GM13977 (cell line): ENCODE results near the gene RTN4IP1.

ENCODE experiments used
- DNase-seq: peaks from one replicate; pipeline ENCODE4 v3.0.0; 2012; ENCODE audit warnings: low spot score
- in situ Hi-C: fragments of 300-500 bp; cut with MboI; formaldehyde crosslinking; loops from one replicate; pipeline ENCODE4 v1.12.0; 2022; ENCODE audit warnings: low sequenced_read_pairs, low pct_unique_long_range_greater_than_20kb, mixed read lengths, inconsistent platforms; ENCODE audit not compliant: unreplicated experiment
- TF ChIP-seq, protein P1 (sequence below): IDR thresholded peaks from 2 replicates; pipeline ENCODE4 v1.5.1; 2012; ENCODE audit warnings: mild to moderate bottlenecking, control low read depth; ENCODE audit not compliant: insufficient read depth; ENCODE audit errors: extremely low read depth, missing control alignments

Gene RTN4IP1, protein sequence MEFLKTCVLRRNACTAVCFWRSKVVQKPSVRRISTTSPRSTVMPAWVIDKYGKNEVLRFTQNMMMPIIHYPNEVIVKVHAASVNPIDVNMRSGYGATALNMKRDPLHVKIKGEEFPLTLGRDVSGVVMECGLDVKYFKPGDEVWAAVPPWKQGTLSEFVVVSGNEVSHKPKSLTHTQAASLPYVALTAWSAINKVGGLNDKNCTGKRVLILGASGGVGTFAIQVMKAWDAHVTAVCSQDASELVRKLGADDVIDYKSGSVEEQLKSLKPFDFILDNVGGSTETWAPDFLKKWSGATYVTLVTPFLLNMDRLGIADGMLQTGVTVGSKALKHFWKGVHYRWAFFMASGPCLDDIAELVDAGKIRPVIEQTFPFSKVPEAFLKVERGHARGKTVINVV

DNA sequence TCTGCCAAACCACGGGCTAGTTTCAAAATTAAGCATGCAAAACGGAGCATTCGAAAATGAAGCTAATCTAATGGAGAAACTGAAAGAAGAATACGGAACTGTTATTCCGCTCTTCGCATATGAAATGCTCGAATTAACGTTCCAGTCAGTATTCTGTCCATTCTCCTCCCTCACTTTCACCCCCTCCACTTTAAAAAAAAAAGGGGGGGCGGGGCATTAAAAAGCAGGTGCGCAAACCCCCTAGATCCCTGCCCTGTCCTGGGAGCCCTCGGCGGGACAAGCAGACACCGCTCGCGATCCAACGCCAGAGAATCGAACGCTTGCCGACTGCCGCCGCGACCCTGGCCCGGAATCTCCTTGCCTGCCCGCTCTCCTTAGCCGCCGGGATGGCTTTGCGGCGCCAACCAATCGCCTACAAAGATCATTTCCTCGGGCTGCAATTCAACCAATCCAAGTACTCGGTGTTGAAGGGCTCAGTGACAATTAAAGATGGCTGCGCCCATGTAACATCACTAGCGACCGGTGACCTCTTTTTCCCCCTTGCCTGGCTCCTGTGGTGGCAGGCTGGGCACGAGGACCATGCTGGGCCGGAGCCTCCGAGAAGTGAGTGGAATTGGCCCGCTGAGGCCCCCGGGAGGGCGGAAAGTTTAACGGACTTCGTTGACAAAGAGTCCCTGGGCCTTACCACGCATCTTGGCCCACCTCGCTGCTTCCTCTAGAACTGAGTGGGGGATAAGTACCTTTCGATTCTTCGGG is at the start of gene RTN4IP1, which contains the start of gene QRSL1:
Gene RTN4IP1 (minus strand): TSS at position 396 of the 756 bp plus-strand sequence. CDS start 477 bp downstream, outside the sequence.
Gene QRSL1 (plus strand): TSS at position 476 of the 756 bp plus-strand sequence. CDS start 104 bp downstream, at position 580.
- in situ Hi-C loops, result no loop called here
- TF ChIP-seq, protein P1, sequence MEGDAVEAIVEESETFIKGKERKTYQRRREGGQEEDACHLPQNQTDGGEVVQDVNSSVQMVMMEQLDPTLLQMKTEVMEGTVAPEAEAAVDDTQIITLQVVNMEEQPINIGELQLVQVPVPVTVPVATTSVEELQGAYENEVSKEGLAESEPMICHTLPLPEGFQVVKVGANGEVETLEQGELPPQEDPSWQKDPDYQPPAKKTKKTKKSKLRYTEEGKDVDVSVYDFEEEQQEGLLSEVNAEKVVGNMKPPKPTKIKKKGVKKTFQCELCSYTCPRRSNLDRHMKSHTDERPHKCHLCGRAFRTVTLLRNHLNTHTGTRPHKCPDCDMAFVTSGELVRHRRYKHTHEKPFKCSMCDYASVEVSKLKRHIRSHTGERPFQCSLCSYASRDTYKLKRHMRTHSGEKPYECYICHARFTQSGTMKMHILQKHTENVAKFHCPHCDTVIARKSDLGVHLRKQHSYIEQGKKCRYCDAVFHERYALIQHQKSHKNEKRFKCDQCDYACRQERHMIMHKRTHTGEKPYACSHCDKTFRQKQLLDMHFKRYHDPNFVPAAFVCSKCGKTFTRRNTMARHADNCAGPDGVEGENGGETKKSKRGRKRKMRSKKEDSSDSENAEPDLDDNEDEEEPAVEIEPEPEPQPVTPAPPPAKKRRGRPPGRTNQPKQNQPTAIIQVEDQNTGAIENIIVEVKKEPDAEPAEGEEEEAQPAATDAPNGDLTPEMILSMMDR, result no peak
- peak; percentile 92 for DNase-seq

DNA sequence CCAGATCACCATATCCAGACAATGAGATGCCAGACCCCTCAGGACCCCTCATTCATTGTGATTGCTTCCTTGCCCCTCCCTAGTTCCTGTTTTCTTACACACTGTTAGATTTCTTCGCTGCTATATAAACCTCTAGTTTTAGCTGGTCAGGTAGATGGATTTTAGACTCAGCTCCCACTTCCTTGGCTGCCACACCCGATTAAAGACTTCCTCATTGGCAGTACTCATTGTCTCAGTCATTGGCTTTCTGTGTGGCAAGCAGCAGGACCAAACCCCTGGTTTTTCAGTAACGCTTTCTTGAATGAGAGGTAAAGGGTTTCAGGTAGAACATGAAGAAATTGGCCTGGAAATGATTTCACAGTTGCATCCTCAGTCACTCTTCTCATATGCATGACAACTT is 48.0 kb upstream of the RTN4IP1 start:
- in situ Hi-C loops, result no loop called here
- TF ChIP-seq, protein P1, result no peak

DNA sequence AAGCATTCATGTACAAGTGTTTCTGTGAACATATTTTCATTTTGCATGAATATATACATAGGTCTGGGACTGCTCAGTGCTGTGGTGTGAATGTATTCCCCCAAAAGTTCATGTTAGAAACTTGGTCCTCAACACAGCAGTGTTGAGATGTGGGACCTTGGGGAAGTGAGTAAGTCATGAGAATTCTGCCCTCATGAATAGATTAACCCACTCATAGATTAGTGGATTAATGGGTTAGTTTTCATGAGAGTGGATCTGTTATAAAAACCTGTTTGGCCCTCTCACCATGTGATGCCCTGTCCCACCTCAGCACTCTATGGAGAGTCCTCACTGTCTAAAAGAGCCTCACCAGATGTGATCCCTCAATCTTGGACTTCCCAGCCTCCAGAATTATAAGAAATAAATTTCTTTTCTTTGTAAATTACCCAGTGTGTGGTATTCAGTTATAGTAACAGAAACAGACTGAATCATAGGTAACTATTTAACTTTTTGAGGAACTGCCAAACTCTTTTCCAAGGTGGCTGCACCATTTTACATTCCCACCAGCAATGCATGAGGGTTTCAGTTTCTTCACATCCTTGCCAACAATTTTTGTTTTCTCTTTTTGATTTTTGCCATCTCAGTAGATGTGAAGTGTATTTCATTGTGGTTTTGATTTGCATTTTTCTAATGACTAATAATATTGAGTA is 45.4 kb upstream of the RTN4IP1 start:
- DNase-seq, result no peak
- in situ Hi-C loops, result no loop called here
- TF ChIP-seq, protein P1, result no peak

More for the DNA sequence above, 48.0 kb upstream of the RTN4IP1 start:
- no peak for DNase-seq

DNA sequence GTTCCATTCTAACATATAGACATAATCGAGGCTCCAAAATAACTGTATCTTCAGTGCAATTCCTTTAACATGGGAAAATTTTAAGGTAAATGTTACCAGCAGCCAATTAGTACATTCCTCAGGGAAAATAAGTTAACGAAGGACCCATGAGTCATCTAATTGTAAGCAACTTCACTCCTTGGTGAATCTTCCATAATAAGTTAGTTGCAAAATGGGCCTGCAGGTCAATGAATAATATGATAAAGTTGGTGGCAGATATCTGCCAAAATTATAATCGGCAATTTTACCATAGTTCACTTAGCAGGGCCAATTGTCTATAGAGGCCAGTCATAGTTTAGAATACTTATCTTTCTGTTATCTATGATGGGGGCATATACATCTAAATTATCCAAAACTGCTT is 42.4 kb upstream of the RTN4IP1 start:
- TF ChIP-seq, protein P1, result no peak
- no peak for DNase-seq
- in situ Hi-C loops, result no loop called here

DNA sequence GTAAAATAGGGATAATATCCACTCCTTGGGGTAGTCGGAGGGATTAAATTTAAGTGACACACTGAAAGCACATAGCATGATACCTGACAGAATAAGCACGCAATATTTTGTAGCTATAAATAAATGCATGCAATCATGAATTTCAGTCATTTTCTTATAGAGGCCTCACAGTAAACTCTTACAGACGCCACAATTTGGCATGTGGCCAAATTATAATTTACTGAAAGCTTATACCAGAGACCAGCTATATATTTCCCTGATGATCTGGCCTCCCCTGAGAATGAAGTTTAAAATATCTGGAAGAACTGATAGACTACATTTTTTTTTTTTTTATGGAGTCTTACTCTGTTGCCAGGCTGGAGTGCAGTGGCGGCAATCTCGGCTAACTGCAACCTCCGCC is 40.9 kb upstream of the RTN4IP1 start:
- in situ Hi-C loops, result no loop called here
- DNase-seq, result no peak
- TF ChIP-seq, protein P1, result no peak

DNA sequence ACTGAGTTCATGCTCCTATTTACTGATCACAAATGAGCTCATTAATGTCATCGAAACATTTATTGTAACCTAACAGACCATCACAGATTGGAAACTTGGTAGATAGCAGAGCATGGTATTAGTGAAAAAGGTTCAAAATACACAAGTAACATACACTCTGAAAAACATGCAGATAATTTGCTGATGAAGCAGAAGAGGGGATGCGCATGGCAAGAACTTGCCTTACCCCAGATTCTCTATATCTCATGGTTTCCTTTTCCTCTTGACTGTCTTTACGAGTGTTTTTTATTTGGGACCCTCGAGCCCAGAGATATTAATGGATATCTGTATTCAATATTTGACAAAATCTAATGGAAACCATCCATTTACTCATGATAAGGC is 37.7 kb upstream of the RTN4IP1 start:
- in situ Hi-C loops, result no loop called here
- TF ChIP-seq, protein P1, result no peak
- no peak for DNase-seq
